RKO (cell line): ENCODE results near the gene HAPLN2.
"Not testable (repeated sequence)": the region's sequence is repeated elsewhere in the genome, so short reads cannot be mapped to it uniquely, and the experiment has no call there.

ENCODE experiments used
- DNase-seq: peaks from one replicate; pipeline ENCODE4 v3.0.0-alpha.2; 2016; ENCODE audit warnings: low spot score

Gene HAPLN2

DNA sequence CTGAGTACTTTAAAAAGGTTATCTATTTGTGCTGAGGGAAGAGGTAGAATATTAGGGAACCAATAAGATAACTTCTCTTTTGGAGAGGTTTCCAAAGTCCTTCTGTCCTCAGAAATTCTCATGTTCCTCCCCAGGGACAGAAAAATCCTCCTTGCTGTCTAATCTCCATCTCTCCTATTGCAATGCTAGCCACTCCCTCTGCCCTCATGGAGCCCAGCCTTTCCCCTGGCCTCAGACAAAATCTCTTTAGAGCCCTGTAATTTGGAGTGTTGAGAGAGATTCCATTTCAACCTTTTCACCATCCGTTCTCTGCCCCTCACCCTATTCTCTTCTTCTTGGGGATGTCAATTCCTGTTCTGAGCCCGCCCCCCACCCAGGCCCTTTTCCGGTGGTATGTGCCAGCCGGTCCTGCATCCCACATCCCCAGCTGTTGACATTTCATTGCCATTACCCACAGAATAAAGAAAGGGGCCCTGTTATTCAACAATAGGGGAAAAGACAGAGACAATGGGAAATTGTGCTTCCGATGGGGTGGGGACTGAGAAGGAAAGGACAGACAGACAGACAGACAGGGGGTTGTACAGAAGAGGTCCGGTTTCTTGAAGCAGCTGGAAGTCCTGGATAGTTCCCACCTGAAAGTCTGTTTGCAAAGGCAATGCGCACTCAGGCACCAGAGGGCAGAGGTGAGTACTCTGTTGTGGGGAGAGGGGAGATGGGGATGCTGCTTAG lies at the start of gene HAPLN2:
TSS of gene HAPLN2 (plus strand) at position 563 of the 729 bp plus-strand sequence. CDS start 4,076 bp downstream, outside the sequence.
- DNase-seq: no peak

DNA sequence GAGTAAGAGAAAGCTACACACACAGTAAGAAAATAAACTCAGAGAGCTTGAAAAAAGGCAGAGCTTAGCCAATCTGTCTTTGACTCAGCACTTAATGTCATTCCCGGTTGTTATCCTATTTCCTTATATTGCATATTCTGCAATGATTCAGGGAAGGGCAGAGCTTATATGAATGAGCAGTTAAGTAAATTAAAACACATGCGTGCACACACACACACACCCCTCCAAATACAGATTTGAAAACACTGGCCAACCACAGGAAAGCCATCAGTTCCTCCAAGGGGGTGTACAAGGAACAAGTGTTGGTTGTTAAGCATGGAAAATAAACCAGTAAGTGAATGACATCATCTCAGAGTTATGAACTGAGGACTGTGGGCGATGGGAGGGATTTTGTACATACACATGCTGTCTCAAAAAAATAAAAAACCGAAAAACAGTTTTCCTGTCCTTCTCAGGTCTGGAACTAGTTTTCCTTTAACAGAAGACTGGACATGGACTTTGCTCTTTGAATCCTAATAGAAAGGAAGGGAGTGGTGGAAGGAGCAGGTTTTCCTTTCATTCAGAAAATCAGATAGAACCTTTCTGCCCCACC lies 47.9 kb upstream of the HAPLN2 start:
- peak; percentile 88 for DNase-seq

GRCh38 chr1:156571919-156572662 lies 47.1 kb upstream of the HAPLN2 start, which contains the start of gene IQGAP3:
TSS of gene IQGAP3 (minus strand) at chr1:156572565. CDS start at chr1:156572529, 36 bp downstream.
- DNase-seq: peak; percentile 87

- DNase-seq: no peak
These were observed 46.6 kb upstream of the HAPLN2 start for GRCh38 chr1:156572663-156573018.

DNA sequence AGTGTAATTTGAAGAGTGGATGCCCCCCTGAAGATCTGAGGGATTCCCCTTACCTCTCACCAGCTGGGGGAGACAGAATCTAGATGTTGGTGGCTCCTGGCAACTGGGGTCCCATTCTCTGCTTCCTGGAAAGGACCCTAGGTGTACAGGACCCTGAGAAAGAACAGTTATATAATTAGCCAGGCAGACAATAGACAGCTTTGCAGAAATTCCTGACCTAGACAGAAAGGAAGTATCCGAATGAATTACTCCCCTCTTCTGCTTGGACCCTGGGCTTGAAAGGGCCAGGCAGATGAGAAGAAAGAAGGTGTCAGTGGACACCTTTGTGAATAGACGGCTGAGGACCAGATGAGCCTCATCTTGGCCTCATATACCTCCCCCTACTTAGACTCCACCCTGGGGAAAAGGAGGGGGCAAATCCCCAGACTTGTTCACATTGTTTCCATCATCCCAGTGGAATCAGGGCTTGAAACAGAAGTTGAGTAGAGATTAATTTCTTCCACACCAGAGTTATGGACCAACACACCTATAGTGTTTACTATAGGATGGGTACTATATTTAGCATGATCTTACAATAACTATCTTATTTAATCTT lies 45.1 kb upstream of the HAPLN2 start:
- no peak for DNase-seq

GRCh38 chr1:156577550-156577949 lies 41.7 kb upstream of the HAPLN2 start:
- DNase-seq: no peak

- DNase-seq: no peak
These were observed 41.2 kb upstream of the HAPLN2 start for GRCh38 chr1:156578055-156578454.

DNA sequence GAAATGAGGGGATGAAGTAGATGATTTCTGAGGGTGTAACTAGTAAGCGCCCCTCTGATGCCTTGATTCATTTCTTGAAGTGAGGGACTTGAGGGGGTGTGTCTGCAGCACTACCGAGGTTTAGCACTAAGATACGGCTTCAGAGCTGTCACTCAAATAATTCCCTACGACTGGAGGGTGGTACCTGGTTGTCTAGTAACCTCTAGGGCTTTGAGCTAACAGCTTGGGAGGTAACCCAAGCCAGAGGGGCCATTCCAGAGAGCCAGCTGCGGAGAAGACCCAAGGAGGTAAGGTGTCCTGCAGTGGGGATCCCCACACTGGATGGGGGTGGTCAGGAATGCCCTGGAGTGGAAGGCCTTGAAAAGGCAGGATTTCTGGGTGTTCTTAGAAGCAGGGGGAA lies 39.7 kb upstream of the HAPLN2 start, which contains the start of gene TTC24:
TSS of gene TTC24 (plus strand) at position 252 of the 400 bp plus-strand sequence. CDS start 1,642 bp downstream, outside the sequence.
- DNase-seq: no peak

DNA sequence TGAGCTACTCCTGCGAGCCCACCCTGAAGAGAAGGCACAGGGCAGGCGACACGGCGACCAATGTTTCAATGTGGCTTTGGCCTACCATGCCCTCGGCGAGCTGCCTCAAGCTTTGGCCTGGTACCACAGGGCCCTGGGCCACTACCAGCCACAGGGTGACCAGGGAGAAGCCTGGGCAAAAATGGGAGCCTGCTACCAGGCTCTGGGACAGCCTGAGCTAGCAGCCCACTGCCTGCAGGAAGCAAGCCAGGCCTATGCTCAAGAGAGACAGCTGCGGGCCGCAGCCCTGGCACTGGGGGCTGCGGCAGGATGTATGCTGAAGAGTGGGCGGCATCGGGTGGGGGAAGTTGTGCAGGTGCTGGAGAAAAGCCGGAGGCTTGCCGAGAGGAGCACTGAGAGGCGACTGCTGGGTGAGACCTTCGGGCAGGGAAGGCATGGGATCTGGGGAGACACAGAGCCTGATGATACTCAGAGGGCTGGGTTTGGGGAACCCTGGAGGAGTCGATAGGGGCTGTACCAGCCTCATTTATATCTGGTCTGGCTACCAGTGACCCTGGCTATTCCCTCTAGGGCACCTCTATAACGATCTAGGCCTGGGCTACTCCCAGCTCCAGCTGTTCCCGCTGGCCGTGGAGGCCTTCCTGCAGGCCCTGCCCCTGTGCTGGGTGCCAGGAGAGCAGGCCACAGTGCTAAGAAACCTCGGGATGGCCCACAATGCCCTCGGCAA lies 37.4 kb upstream of the HAPLN2 start:
- no peak for DNase-seq

- DNase-seq: no peak
These were observed 36.7 kb upstream of the HAPLN2 start for GRCh38 chr1:156582388-156583017.

GRCh38 chr1:156583821-156584622 lies 35.2 kb upstream of the HAPLN2 start:
- peak; percentile 85 for DNase-seq

GRCh38 chr1:156584813-156585212 lies 34.4 kb upstream of the HAPLN2 start:
- no peak for DNase-seq

- DNase-seq: no peak
These were observed 32.9 kb upstream of the HAPLN2 start for GRCh38 chr1:156586323-156586722.

- DNase-seq: no peak
These were observed 32.2 kb upstream of the HAPLN2 start for GRCh38 chr1:156586892-156587477.

GRCh38 chr1:156587927-156588326 lies 31.3 kb upstream of the HAPLN2 start:
- not testable (repeated sequence) for DNase-seq

DNA sequence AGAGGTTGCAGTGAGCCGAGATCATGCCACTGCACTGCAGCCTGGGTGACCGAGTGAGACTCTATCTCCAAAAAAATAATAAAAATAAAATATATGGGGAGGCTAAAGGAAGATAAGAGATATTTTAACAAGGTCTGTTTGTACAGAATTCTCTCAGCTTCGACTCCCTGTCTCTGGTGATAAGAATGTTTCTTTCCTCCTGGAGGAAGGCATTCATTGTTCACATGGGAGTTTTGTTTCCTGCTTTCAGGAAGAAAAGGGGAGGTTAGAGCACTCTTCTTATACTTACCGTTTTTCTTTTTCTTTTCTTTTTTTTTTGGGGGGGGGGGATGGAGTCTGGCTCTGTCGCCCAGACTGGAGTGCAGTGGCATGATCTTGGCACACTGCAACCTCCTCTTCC lies 29.7 kb upstream of the HAPLN2 start:
- no peak for DNase-seq

DNA sequence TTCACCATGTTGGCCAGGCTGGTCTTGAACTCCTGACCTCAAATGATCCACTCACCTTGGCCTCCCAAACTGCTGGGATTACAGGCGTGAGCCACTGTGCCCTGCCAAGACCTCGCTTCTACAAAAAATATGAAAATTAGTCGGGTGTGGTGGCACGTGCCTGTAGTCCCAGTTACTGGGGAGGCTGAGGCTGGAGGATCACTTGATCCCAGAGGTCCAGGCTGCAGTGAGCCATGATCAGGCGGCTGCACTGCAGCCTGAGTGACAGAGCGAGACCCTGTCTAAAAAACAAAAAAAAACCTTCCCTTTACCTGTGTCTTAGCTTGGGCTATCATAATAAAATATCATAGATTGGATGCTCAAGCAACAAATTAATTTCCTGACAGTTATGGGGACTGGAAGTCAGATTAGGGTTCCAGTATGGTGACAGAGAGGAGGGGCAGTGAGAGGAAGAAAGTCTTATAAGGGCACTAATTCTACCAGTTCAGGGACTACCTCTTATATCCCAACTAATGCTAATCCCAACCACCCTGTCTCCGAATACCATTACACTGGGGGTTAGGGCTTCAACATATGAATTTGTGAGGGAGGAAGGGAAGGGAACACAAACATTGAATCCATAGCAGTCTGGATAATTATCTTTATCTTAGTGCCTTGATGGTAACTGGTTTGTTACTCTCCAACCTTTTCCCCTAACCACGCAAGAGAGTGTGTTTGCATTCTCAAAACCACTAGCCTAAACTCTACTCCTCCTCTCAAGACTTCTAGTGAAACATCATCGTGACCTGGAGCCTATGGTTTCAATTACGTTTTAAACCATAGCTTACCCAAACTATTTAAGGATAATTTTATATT lies 28.7 kb upstream of the HAPLN2 start:
- no peak for DNase-seq

DNA sequence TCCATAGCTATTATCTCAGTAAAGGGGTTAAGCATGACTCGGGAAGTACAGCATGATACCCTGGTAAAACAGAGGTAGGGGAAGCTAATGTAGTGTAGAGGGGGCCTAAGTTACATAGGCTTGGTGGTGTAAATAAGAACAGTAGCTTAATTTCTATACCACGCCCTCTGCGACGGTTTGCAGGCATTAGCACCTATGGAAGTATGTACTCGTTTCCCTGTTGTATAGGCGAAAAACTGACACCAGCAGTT lies 28.1 kb upstream of the HAPLN2 start:
- DNase-seq: no peak

GRCh38 chr1:156591432-156592157 lies 27.6 kb upstream of the HAPLN2 start, which contains the start of gene NAXE:
TSS of gene NAXE (plus strand) at chr1:156591776. CDS start at chr1:156591805, 29 bp downstream.
- DNase-seq: peak; percentile 80
